ENCODE results near the gene WBP4. TPM values are rescaled to one million over a fixed set of nuclear protein-coding genes. Genes with fewer than 3 reads are reported as not detected.

WBP4 gene
- total and polyA plus RNA-seq, 2 of the 13 experiments (the other 11 are each of a cell fraction or from before 2014, with no cell fraction given): 6.7 to 11.7 TPM

DNA sequence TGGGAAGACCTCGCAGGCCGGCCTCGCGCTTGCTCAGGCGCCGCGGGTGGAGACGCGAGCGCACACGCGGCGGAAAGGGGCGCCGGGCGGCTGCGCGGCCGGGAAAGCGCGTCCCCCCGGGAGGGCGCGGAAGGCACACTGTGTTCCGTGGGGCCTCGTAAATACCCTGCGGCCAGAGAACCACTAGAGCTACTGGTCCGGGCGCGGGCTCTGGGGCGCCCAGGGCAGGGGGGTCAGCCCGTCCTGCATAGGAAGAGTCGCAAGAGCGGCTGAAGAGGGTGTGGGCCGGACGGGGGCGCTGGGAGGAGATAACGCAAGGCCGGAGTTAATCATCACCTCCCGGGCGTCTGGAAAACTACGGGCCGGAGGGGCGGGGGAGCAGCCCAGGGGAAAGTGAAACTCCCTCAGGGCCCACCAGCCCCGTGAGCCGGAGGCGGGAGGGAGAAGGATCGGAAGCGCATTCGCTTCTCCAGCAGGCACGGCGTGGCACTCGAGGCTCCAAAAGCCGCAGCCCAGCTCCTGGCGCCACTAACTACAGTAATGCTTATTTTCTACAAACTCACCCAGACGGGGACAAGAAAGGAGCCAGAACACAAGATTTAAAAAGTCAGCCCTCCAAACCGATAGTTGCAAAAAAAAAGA lies 1.1 kb upstream of the WBP4 start (continued):
- no peak for TF ChIP-seq ARID2 (CRISPR knock-in tag; IDR thresholded peaks at IDR 0.05; ENCODE audit: borderline replicate concordance)
- TF ChIP-seq RBFOX2 (IDR thresholded peaks at IDR 0.05; ENCODE audit: low read depth, low read length): peak; percentile 90
- TF ChIP-seq, protein P1, sequence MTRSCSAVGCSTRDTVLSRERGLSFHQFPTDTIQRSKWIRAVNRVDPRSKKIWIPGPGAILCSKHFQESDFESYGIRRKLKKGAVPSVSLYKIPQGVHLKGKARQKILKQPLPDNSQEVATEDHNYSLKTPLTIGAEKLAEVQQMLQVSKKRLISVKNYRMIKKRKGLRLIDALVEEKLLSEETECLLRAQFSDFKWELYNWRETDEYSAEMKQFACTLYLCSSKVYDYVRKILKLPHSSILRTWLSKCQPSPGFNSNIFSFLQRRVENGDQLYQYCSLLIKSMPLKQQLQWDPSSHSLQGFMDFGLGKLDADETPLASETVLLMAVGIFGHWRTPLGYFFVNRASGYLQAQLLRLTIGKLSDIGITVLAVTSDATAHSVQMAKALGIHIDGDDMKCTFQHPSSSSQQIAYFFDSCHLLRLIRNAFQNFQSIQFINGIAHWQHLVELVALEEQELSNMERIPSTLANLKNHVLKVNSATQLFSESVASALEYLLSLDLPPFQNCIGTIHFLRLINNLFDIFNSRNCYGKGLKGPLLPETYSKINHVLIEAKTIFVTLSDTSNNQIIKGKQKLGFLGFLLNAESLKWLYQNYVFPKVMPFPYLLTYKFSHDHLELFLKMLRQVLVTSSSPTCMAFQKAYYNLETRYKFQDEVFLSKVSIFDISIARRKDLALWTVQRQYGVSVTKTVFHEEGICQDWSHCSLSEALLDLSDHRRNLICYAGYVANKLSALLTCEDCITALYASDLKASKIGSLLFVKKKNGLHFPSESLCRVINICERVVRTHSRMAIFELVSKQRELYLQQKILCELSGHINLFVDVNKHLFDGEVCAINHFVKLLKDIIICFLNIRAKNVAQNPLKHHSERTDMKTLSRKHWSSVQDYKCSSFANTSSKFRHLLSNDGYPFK (CRISPR knock-in tag; IDR thresholded peaks at IDR 0.05; ENCODE audit: borderline replicate concordance): no peak
- TF ChIP-seq RFX5 (IDR thresholded peaks at IDR 0.05; ENCODE audit: low read depth, low read length): no peak
- TF ChIP-seq, protein P2, sequence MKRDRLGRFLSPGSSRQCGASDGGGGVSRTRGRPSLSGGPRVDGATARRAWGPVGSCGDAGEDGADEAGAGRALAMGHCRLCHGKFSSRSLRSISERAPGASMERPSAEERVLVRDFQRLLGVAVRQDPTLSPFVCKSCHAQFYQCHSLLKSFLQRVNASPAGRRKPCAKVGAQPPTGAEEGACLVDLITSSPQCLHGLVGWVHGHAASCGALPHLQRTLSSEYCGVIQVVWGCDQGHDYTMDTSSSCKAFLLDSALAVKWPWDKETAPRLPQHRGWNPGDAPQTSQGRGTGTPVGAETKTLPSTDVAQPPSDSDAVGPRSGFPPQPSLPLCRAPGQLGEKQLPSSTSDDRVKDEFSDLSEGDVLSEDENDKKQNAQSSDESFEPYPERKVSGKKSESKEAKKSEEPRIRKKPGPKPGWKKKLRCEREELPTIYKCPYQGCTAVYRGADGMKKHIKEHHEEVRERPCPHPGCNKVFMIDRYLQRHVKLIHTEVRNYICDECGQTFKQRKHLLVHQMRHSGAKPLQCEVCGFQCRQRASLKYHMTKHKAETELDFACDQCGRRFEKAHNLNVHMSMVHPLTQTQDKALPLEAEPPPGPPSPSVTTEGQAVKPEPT (CRISPR knock-in tag; IDR thresholded peaks at IDR 0.05; ENCODE audit: low read depth): 0 out of 2 replicates have a peak, but pooled peaks have one; percentile 20
- peak; percentile 66; the same call in 1 of the 2 replicates for TF ChIP-seq HOXA9 (CRISPR knock-in tag; IDR thresholded peaks at IDR 0.05; ENCODE audit: borderline replicate concordance)
- no peak for TF ChIP-seq ZNF75D (CRISPR knock-in tag; IDR thresholded peaks at IDR 0.05; ENCODE audit: borderline replicate concordance)
- TF ChIP-seq, protein P3, sequence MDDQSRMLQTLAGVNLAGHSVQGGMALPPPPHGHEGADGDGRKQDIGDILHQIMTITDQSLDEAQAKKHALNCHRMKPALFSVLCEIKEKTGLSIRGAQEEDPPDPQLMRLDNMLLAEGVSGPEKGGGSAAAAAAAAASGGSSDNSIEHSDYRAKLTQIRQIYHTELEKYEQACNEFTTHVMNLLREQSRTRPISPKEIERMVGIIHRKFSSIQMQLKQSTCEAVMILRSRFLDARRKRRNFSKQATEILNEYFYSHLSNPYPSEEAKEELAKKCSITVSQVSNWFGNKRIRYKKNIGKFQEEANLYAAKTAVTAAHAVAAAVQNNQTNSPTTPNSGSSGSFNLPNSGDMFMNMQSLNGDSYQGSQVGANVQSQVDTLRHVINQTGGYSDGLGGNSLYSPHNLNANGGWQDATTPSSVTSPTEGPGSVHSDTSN (CRISPR knock-in tag; IDR thresholded peaks at IDR 0.05; ENCODE audit: borderline replicate concordance): 0 out of 2 replicates have a peak, but pooled peaks have one; percentile 27
- no peak for TF ChIP-seq CCDC6 (CRISPR knock-in tag; IDR thresholded peaks at IDR 0.05)
- TF ChIP-seq ZKSCAN8 (CRISPR knock-in tag; IDR thresholded peaks at IDR 0.05; ENCODE audit: borderline replicate concordance): no peak; the same call in 1 of the 2 replicates
- TF ChIP-seq HNRNPL (IDR thresholded peaks at IDR 0.05; ENCODE audit: low read depth, low read length): 0 out of 2 replicates have a peak, but pooled peaks have one; percentile 41
- TF ChIP-seq, protein P4, sequence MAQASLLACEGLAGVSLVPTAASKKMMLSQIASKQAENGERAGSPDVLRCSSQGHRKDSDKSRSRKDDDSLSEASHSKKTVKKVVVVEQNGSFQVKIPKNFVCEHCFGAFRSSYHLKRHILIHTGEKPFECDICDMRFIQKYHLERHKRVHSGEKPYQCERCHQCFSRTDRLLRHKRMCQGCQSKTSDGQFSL (CRISPR knock-in tag; IDR thresholded peaks at IDR 0.05): no peak
- TF ChIP-seq HDAC2 (CRISPR knock-in tag; IDR thresholded peaks at IDR 0.05): no peak; the same call in 1 of the 2 replicates
- peak; percentile 54; the same call in 1 of the 2 replicates for TF ChIP-seq ZNF678 (CRISPR knock-in tag; IDR thresholded peaks at IDR 0.05)
- TF ChIP-seq, protein P5, sequence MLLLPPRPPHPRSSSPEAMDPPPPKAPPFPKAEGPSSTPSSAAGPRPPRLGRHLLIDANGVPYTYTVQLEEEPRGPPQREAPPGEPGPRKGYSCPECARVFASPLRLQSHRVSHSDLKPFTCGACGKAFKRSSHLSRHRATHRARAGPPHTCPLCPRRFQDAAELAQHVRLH (CRISPR knock-in tag; IDR thresholded peaks at IDR 0.05; ENCODE audit: borderline replicate concordance, low read depth): peak; percentile 81; the same call in 1 of the 2 replicates
- TF ChIP-seq ZNF34 (CRISPR knock-in tag; IDR thresholded peaks at IDR 0.05; ENCODE audit: borderline replicate concordance): peak; percentile 64; the same call in 1 of the 2 replicates
- TF ChIP-seq, protein P6, sequence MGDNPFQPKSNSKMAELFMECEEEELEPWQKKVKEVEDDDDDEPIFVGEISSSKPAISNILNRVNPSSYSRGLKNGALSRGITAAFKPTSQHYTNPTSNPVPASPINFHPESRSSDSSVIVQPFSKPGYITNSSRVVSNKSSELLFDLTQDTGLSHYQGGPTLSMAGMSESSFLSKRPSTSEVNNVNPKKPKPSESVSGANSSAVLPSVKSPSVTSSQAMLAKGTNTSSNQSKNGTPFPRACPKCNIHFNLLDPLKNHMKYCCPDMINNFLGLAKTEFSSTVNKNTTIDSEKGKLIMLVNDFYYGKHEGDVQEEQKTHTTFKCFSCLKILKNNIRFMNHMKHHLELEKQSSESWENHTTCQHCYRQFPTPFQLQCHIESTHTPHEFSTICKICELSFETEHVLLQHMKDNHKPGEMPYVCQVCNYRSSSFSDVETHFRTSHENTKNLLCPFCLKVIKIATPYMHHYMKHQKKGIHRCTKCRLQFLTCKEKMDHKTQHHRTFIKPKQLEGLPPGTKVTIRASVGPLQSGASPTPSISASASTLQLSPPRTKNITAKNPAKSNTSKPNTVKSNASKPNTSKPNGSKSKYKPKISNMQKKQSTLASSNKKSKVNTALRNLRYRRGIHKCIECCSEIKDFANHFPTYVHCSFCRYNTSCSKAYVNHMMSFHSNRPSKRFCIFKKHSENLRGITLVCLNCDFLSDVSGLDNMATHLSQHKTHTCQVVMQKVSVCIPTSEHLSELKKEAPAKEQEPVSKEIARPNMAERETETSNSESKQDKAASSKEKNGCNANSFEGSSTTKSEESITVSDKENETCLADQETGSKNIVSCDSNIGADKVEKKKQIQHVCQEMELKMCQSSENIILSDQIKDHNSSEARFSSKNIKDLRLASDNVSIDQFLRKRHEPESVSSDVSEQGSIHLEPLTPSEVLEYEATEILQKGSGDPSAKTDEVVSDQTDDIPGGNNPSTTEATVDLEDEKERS (CRISPR knock-in tag; IDR thresholded peaks at IDR 0.05): 0 out of 2 replicates have a peak, but pooled peaks have one; percentile 45
- TF ChIP-seq TOPORS (CRISPR knock-in tag; IDR thresholded peaks at IDR 0.05): no peak
- no peak for TF ChIP-seq PHB2 (IDR thresholded peaks at IDR 0.05; ENCODE audit: partially characterized antibody)

Measured in HepG2 (cell line).